ENCODE data around the gene PCGF5. TPM values are rescaled to one million over a fixed set of nuclear protein-coding genes. Genes with fewer than 3 reads are reported as not detected.

Gene PCGF5
- total and polyA plus RNA-seq, 4 donors, result 18.9 to 55.5 (median 32.2) TPM

- no peak for DNase-seq (ENCODE audit: low spot score)
- no peak overlapping the region for H3K27ac ChIP-seq (ENCODE audit: low read depth in 1 of 2, low read length in 2 of 2)
- no peaks in the 10 kb centered on the region for H3K9me3 ChIP-seq (ENCODE audit: control insufficient read depth in 4 of 4, low read length in 3 of 4)
- no peak overlapping the region for H3K4me3 ChIP-seq (ENCODE audit: low read depth in 1 of 3, low read length in 3 of 3)
- no peak overlapping the region for H3K9ac ChIP-seq (ENCODE audit: low read depth in 1 of 2, low read length in 2 of 2)
- TF ChIP-seq EGR1 (IDR thresholded peaks at IDR 0.05; ENCODE audit: low read depth in 2 of 2), result no peak
- TF ChIP-seq TAF1 (conservative IDR thresholded peaks at IDR 0.05), result no peak
- no peak for TF ChIP-seq JUND (IDR thresholded peaks at IDR 0.05)
- TF ChIP-seq FOXA2 (IDR thresholded peaks at IDR 0.05), result no peak
- no peaks in the 10 kb centered on the region for H3K27me3 ChIP-seq (ENCODE audit: control insufficient read depth in 4 of 4, insufficient read depth in 4 of 4, low read length in 3 of 4)
- H3K36me3 ChIP-seq (ENCODE audit: control insufficient read depth in 4 of 4, insufficient read depth in 3 of 4, low read depth in 1 of 4, low read length in 3 of 4), result no peaks in the 10 kb centered on the region
- peaks cover 0 to 10% (median 2%) of the 10 kb centered on the region in 4 donors for H3K4me1 ChIP-seq (ENCODE audit: control insufficient read depth in 4 of 4, insufficient read depth in 4 of 4, low read length in 3 of 4)
Measured at GRCh38 chr10:91191584-91191919, 28.9 kb upstream of the PCGF5 start.

GRCh38 chr10:91194497-91195179, 25.8 kb upstream of the PCGF5 start:
- Histone ChIP-seq H3K4me3 (ENCODE audit: low read depth in 1 of 3, low read length in 3 of 3) (no peak overlapping the region), H3K27ac (ENCODE audit: low read depth in 1 of 2, low read length in 2 of 2) (no peak overlapping the region), H3K9me3 (ENCODE audit: control insufficient read depth in 4 of 4, low read length in 3 of 4) (no peaks in the 10 kb centered on the region), H3K4me1 (ENCODE audit: control insufficient read depth in 4 of 4, insufficient read depth in 4 of 4, low read length in 3 of 4) (peaks cover 2 to 23% (median 13%) of the 10 kb centered on the region in 4 donors), H3K9ac (ENCODE audit: low read depth in 1 of 2, low read length in 2 of 2) (no peak overlapping the region), H3K27me3 (ENCODE audit: control insufficient read depth in 4 of 4, insufficient read depth in 4 of 4, low read length in 3 of 4) (no peaks in the 10 kb centered on the region), H3K36me3 (ENCODE audit: control insufficient read depth in 4 of 4, insufficient read depth in 3 of 4, low read depth in 1 of 4, low read length in 3 of 4) (no peaks in the 10 kb centered on the region)
- no peak for TF ChIP-seq HNF4G (IDR thresholded peaks at IDR 0.05)
- TF ChIP-seq ATF3 (IDR thresholded peaks at IDR 0.05), result no peak
- TF ChIP-seq HNF4A (conservative IDR thresholded peaks at IDR 0.05), result no peak
- no peak for TF ChIP-seq TAF1 (conservative IDR thresholded peaks at IDR 0.05)
- no peak for TF ChIP-seq NR2F2 (IDR thresholded peaks at IDR 0.05)
- TF ChIP-seq RXRA (IDR thresholded peaks at IDR 0.05), result no peak
- no peak for TF ChIP-seq ZBTB33 (IDR thresholded peaks at IDR 0.05)
- no peak for TF ChIP-seq FOXA1 (IDR thresholded peaks at IDR 0.05)
- no peak for TF ChIP-seq REST (IDR thresholded peaks at IDR 0.05)
- no peak for TF ChIP-seq CTCF (IDR thresholded peaks at IDR 0.05; ENCODE audit: low read depth, low read length, missing input control)
- TF ChIP-seq JUND (IDR thresholded peaks at IDR 0.05), result no peak
- TF ChIP-seq SP1 (IDR thresholded peaks at IDR 0.05), result no peak
- no peak for TF ChIP-seq GABPA (IDR thresholded peaks at IDR 0.05 in 1 of 2, conservative IDR thresholded peaks at IDR 0.05 in 1 of 2)
- TF ChIP-seq FOXA2 (IDR thresholded peaks at IDR 0.05), result no peak
- TF ChIP-seq EGR1 (IDR thresholded peaks at IDR 0.05; ENCODE audit: low read depth in 2 of 2), result no peak
- TF ChIP-seq MAX (IDR thresholded peaks at IDR 0.05), result no peak
- no peak for TF ChIP-seq YY1 (IDR thresholded peaks at IDR 0.05)
- no peak for TF ChIP-seq RAD21 (IDR thresholded peaks at IDR 0.05)
- WGBS, result 91% methylated on average over 2 of the region's 2 CpGs
- DNase-seq (ENCODE audit: low spot score), result no peak

Measured in liver (tissue), 9 donors.